IMR-90 (cell line): ENCODE data around the gene SLC26A6. TPM values are rescaled to one million over a fixed set of nuclear protein-coding genes. Genes with fewer than 3 reads are reported as not detected.

Source experiments
- ATAC-seq: fragments of 200-7000 bp; cut with Tn5 transposase; 2 replicates; pipeline ENCODE4 v1.9.1; 2020; ENCODE audit warnings: low read depth, mild to moderate bottlenecking, moderate library complexity
- BruUV-seq: library from RNA; stranded (reverse); fragments of 400-500 nt; replicated peaks from 2 replicates; lab custom pipeline; 2021; lab: Mats Ljungman, UMichigan
- CTCF ChIA-PET: fragments of 300-600 bp; formaldehyde crosslinking; extraction: SDS; loops from one replicate; lab custom pipeline; 2021; ENCODE audit warnings: antibody characterized with exemption; lab: Yijun Ruan, JAX
- POLR2A ChIA-PET: fragments of 300-600 bp; sonication (Branson Sonifier 250); formaldehyde crosslinking; loops from one replicate; lab custom pipeline; 2022; ENCODE audit warnings: antibody characterized with exemption; ENCODE audit not compliant: unreplicated experiment; lab: Charles Lee
- DNase-seq: peaks from one replicate; pipeline ENCODE4 v3.0.0; 2013
- H2AFZ ChIP-seq: replicated peaks from 2 replicates; pipeline ENCODE3; 2013; ENCODE audit warnings: low read length, mild to moderate bottlenecking; ENCODE audit not compliant: poor library complexity
- H2AK5ac ChIP-seq: 2 replicates; pipeline ENCODE4 v1.6.1; 2013; ENCODE audit warnings: low read depth, low read length, inconsistent platforms
- H2AK9ac ChIP-seq: replicated peaks from 2 replicates; pipeline ENCODE3; 2013; ENCODE audit warnings: mild to moderate bottlenecking, low read depth, low read length, moderate library complexity; ENCODE audit not compliant: poor library complexity
- H2BK120ac ChIP-seq: 2 replicates; pipeline ENCODE4 v1.6.1; 2013; ENCODE audit warnings: low read depth, low read length, inconsistent platforms
- H2BK15ac ChIP-seq: 3 replicates; pipeline ENCODE4 v1.6.1; 2013; ENCODE audit warnings: low read depth, low read length, inconsistent platforms
- H2BK20ac ChIP-seq: 2 replicates; pipeline ENCODE4 v1.6.1; 2013; ENCODE audit warnings: low read depth, mild to moderate bottlenecking, inconsistent platforms, low read length, moderate library complexity
- H2BK5ac ChIP-seq: 2 replicates; pipeline ENCODE4 v1.6.1; 2013; ENCODE audit warnings: mild to moderate bottlenecking, low read depth, low read length, inconsistent platforms; ENCODE audit not compliant: poor library complexity, severe bottlenecking
- H3K14ac ChIP-seq: replicated peaks from 2 replicates; pipeline ENCODE4 v1.6.1; 2013; ENCODE audit warnings: low read depth, low read length, inconsistent platforms
- H3K18ac ChIP-seq: 2 replicates; pipeline ENCODE4 v1.6.1; 2013; ENCODE audit warnings: low read depth, low read length, control low read depth
- H3K23ac ChIP-seq: 2 replicates; pipeline ENCODE4 v1.6.1; 2013; ENCODE audit warnings: low read depth, low read length, inconsistent platforms
- H3K27ac ChIP-seq: 2 replicates; pipeline ENCODE4 v1.5.1; 2013; ENCODE audit warnings: mild to moderate bottlenecking, control low read depth, low read length; ENCODE audit not compliant: insufficient read depth
- H3K27me3 ChIP-seq: 2 replicates; pipeline ENCODE4 v1.6.1; 2013; ENCODE audit warnings: low read length; ENCODE audit not compliant: control insufficient read depth, insufficient read depth
- H3K36me3 ChIP-seq: 2 replicates; pipeline ENCODE4 v1.6.1; 2013; ENCODE audit warnings: low read length, mixed read lengths; ENCODE audit not compliant: control insufficient read depth, insufficient read depth
- H3K4ac ChIP-seq: 2 replicates; pipeline ENCODE4 v1.6.1; 2013; ENCODE audit warnings: low read depth, low read length, inconsistent platforms
- H3K4me1 ChIP-seq: 2 replicates; pipeline ENCODE4 v1.6.1; 2013; ENCODE audit warnings: low read length, mixed read lengths; ENCODE audit not compliant: control insufficient read depth, insufficient read depth
- H3K4me2 ChIP-seq: 2 replicates; pipeline ENCODE4 v1.6.1; 2013; ENCODE audit warnings: low read depth, mild to moderate bottlenecking, control low read depth, low read length, moderate library complexity
- H3K4me3 ChIP-seq: 2 replicates; pipeline ENCODE4 v1.5.1; 2013; ENCODE audit warnings: low read depth, mild to moderate bottlenecking, control low read depth, low read length, moderate library complexity; ENCODE audit not compliant: insufficient read depth
- H3K56ac ChIP-seq: 2 replicates; pipeline ENCODE4 v1.6.1; 2013; ENCODE audit warnings: low read length, inconsistent platforms; ENCODE audit not compliant: insufficient read depth; ENCODE audit errors: extremely low read depth
- H3K79me1 ChIP-seq, 2 experiments: 2 replicates each; pipeline ENCODE4 v1.6.1; 2013; ENCODE audit warnings: low read length in 2 of 2, inconsistent platforms in 1 of 2, low read depth in 1 of 2
- H3K9ac ChIP-seq: 2 replicates; pipeline ENCODE4 v1.6.1; 2013; ENCODE audit warnings: low read depth, low read length, control low read depth
- H3K9me1 ChIP-seq: 2 replicates; pipeline ENCODE4 v1.6.1; 2013; ENCODE audit warnings: low read length, inconsistent platforms; ENCODE audit not compliant: insufficient read depth
- H3K9me3 ChIP-seq: 2 replicates; pipeline ENCODE4 v1.6.1; 2013; ENCODE audit warnings: low read length; ENCODE audit not compliant: control insufficient read depth, insufficient read depth
- H4K20me1 ChIP-seq: 2 replicates; pipeline ENCODE4 v1.6.1; 2013; ENCODE audit warnings: low read length, inconsistent platforms; ENCODE audit not compliant: insufficient read depth
- H4K5ac ChIP-seq: 2 replicates; pipeline ENCODE4 v1.6.1; 2013; ENCODE audit warnings: mild to moderate bottlenecking, low read depth, low read length, control low read depth
- H4K8ac ChIP-seq, 2 experiments: 2 replicates each; pipeline ENCODE4 v1.6.1; 2013; ENCODE audit warnings: low read depth in 2 of 2, low read length in 2 of 2, control low read depth in 1 of 2, inconsistent platforms in 1 of 2
- H4K91ac ChIP-seq: 2 replicates; pipeline ENCODE4 v1.6.1; 2013; ENCODE audit warnings: low read depth, low read length, inconsistent platforms; ENCODE audit not compliant: insufficient read depth
- BHLHE40 ChIP-seq: fragments of 150-350 bp; IDR thresholded peaks from 2 replicates; pipeline ENCODE4 v1.6.1; 2016; ENCODE audit warnings: mild to moderate bottlenecking, low read depth, low read length
- CEBPB ChIP-seq: IDR thresholded peaks from 2 replicates; pipeline ENCODE4 v1.6.1; 2012; ENCODE audit warnings: low read depth, low read length, improper control_type of control experiment
- CHD1 ChIP-seq: IDR thresholded peaks from 2 replicates; pipeline ENCODE4 v1.6.1; 2012; ENCODE audit warnings: low read depth, low read length, improper control_type of control experiment
- MAFK ChIP-seq: IDR thresholded peaks from 2 replicates; pipeline ENCODE4 v1.6.1; 2012; ENCODE audit warnings: low read depth, low read length, improper control_type of control experiment
- MAZ ChIP-seq: IDR thresholded peaks from 2 replicates; pipeline ENCODE4 v1.6.1; 2012; ENCODE audit warnings: low read depth, mild to moderate bottlenecking, low read length, improper control_type of control experiment, moderate library complexity, borderline replicate concordance
- MXI1 ChIP-seq: IDR thresholded peaks from 2 replicates; pipeline ENCODE4 v1.6.1; 2012; ENCODE audit warnings: low read depth, mild to moderate bottlenecking, low read length, moderate library complexity, borderline replicate concordance
- NFE2L2 ChIP-seq: fragments of 150-350 bp; IDR thresholded peaks from 2 replicates; pipeline ENCODE4 v1.6.1; 2016; ENCODE audit warnings: low read depth, mild to moderate bottlenecking, low read length
- POLR2A ChIP-seq: IDR thresholded peaks from 2 replicates; pipeline ENCODE4 v1.6.1; 2012; ENCODE audit warnings: mild to moderate bottlenecking, low read depth, low read length
- RCOR1 ChIP-seq: IDR thresholded peaks from 2 replicates; pipeline ENCODE4 v1.6.1; 2012; ENCODE audit warnings: mild to moderate bottlenecking, low read length, improper control_type of control experiment; ENCODE audit not compliant: insufficient replicate concordance
- RFX5 ChIP-seq: IDR thresholded peaks from 2 replicates; pipeline ENCODE4 v1.8.0; 2012; ENCODE audit warnings: low read depth, mild to moderate bottlenecking, low read length, moderate library complexity
- WGBS, 2 experiments: methylation state at CpG; one replicate each; pipeline versions ENCODE4 v1.1.5 to v1.1.7; 2013; ENCODE audit warnings: missing lambda C conversion rate in 2 of 2; ENCODE audit not compliant: insufficient read length in 1 of 2; ENCODE audit errors: extremely low coverage in 2 of 2; 5-methylcytosine and 5-hydroxymethylcytosine counted together
- dilution Hi-C: fragments of 300-500 bp; cut with HindIII; formaldehyde crosslinking; loops from one replicate; pipeline ENCODE4 v1.14.3; 2018; ENCODE audit warnings: low sequenced_read_pairs; ENCODE audit not compliant: unreplicated experiment
- in situ Hi-C: fragments of 300-500 bp; cut with MboI; formaldehyde crosslinking; loops from 3 replicates; pipeline ENCODE4 v1.14.3; 2019; ENCODE audit warnings: low sequenced_read_pairs, inconsistent platforms, mixed read lengths
- intact Hi-C: fragments of 100-400 bp; cut with micrococcal nuclease; formaldehyde crosslinking; loops from 2 replicates; pipeline ENCODE4 v1.10.0; 2022
- polyA plus RNA-seq, 3 experiments: library from polyadenylated mRNA; depleted of rRNA; stranded (reverse); fragments of >200 nt; gene quantifications; 2 replicates each; pipeline ENCODE4 v1.2.3, GENCODE V29; 2012; ENCODE audit warnings: low replicate concordance in 1 of 3
- total RNA-seq: library from RNA; depleted of rRNA; stranded (reverse); fragments of >200 nt; gene quantifications from 2 replicates; pipeline ENCODE4 v1.2.3, GENCODE V29; 2012
- TF ChIP-seq, protein P1 (sequence below): conservative IDR thresholded peaks from 2 replicates; pipeline ENCODE4 v1.5.1; 2012; ENCODE audit warnings: mild to moderate bottlenecking, low read depth, low read length, improper control_type of control experiment
- TF ChIP-seq, protein P2 (sequence below): fragments of 150-350 bp; IDR thresholded peaks from 2 replicates; pipeline ENCODE4 v1.6.1; 2017; ENCODE audit warnings: mild to moderate bottlenecking, antibody characterized with exemption, low read length, low read depth
- TF ChIP-seq, protein P3 (sequence below): fragments of 150-350 bp; IDR thresholded peaks from 2 replicates; pipeline ENCODE4 v1.6.1; 2016; ENCODE audit warnings: low read depth, mild to moderate bottlenecking, low read length, moderate library complexity, borderline replicate concordance

SLC26A6 gene
- total and polyA plus RNA-seq, 2 of the 4 experiments (the other 2 are of a cell fraction) = 11.8 to 34.3 TPM

DNA sequence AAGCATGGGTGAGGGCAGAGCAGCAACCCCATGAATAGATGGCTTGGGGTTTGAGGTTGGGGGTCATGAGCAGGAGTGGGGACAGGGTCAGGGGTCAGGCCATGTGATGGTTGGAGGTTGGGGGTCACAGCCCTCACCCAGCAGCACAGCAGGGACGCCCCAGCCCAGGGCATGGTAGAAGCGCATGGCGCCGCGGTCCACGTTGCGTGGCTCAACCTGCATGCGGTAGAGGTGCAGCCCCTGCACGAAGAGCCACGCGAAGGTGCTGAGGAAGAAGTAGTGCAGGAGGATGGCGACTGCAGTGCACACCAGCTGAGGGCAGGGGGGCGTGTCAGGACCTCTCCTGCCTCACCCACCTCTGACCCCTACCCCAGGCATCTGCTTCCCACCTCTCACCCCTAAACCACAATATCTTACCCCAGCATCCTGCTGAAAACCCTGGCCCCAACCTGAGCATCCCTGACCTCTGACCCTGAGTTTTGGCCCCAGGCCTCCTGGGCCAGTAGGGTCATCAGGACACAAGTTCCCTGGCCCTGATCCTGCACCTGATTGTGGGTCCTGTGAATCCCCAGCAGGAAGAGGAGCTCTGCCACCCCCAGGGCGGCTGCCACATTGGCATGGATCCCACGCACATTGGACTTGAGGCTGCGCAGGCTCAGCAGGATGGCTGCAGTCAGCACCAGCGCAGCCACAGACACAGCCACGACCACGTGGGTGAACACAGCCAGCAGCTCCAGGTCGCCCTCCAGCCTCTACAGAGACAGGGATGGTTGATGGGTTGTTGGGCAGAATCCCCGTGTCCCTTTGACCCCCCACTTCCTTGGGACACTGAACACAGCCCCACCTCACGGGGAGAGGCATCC lies 9.9 kb upstream of the SLC26A6 start (continued):
- TF ChIP-seq CHD1 = no peak

DNA sequence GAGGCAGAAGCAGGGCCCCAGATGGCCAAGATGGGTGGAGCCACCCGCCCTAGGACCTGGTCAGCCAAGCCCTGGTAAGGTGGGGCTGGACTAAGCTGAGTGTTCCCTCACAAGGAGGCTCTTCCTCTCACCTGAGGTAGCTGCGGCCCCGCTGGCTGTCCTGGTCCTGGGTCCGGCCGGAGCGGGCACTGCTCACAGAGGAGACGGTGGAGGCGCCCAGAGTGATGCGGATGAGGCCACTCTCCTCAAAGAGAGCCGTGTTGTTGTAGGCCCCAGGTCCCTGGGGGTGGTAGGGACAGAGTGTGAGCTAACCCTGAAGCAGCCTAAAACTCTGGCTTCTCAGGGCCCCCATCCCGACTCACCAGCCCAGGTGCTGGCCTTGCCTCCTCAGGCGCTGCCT lies 7.3 kb upstream of the SLC26A6 start:
- peaks cover 4% of the 10 kb centered on the region; the same call in 1 of the 2 replicates for H3K36me3 ChIP-seq
- H3K9me3 ChIP-seq = no peaks in the 10 kb centered on the region
- H2BK5ac ChIP-seq = no peak overlapping the region
- no peak overlapping the region for H4K91ac ChIP-seq
- ATAC-seq (no peak), DNase-seq (no peak)
- H3K9ac ChIP-seq = no peak overlapping the region
- no peak overlapping the region for H3K4me3 ChIP-seq
- no peaks in the 10 kb centered on the region for H3K27me3 ChIP-seq
- POLR2A ChIA-PET = no interaction called here
- no peaks in the 10 kb centered on the region; the same call in 1 of the 2 replicates for H4K20me1 ChIP-seq
- intact Hi-C loops (no loop called here), in situ Hi-C loops (no loop called here), dilution Hi-C loops (no loop called here)
- H2AFZ ChIP-seq = no peak overlapping the region
- H3K27ac ChIP-seq = no peak overlapping the region
- H3K23ac ChIP-seq = no peak overlapping the region
- no peak overlapping the region for H2BK120ac ChIP-seq
- no peak overlapping the region for H3K18ac ChIP-seq
- BruUV-seq = no TSS peak
- H4K8ac ChIP-seq = no peak overlapping the region
- CTCF ChIA-PET = no interaction called here
- no peak overlapping the region for H4K5ac ChIP-seq
- H3K9me1 ChIP-seq = no peaks in the 10 kb centered on the region
- H3K79me1 ChIP-seq = no peaks in the 10 kb centered on the region; a peak in 1 of 4 replicates
- no peak overlapping the region for H2BK20ac ChIP-seq
- H3K56ac ChIP-seq = no peak overlapping the region
- TF ChIP-seq, protein P1, sequence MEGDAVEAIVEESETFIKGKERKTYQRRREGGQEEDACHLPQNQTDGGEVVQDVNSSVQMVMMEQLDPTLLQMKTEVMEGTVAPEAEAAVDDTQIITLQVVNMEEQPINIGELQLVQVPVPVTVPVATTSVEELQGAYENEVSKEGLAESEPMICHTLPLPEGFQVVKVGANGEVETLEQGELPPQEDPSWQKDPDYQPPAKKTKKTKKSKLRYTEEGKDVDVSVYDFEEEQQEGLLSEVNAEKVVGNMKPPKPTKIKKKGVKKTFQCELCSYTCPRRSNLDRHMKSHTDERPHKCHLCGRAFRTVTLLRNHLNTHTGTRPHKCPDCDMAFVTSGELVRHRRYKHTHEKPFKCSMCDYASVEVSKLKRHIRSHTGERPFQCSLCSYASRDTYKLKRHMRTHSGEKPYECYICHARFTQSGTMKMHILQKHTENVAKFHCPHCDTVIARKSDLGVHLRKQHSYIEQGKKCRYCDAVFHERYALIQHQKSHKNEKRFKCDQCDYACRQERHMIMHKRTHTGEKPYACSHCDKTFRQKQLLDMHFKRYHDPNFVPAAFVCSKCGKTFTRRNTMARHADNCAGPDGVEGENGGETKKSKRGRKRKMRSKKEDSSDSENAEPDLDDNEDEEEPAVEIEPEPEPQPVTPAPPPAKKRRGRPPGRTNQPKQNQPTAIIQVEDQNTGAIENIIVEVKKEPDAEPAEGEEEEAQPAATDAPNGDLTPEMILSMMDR = no peak
- TF ChIP-seq, protein P2, sequence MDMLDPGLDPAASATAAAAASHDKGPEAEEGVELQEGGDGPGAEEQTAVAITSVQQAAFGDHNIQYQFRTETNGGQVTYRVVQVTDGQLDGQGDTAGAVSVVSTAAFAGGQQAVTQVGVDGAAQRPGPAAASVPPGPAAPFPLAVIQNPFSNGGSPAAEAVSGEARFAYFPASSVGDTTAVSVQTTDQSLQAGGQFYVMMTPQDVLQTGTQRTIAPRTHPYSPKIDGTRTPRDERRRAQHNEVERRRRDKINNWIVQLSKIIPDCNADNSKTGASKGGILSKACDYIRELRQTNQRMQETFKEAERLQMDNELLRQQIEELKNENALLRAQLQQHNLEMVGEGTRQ = no peak
- TF ChIP-seq BHLHE40 = no peak
- TF ChIP-seq RCOR1 = no peak
- TF ChIP-seq MXI1 = no peak
- TF ChIP-seq POLR2A = no peak
- TF ChIP-seq RFX5 = no peak
- no peak for TF ChIP-seq CEBPB
- TF ChIP-seq MAZ = no peak
- TF ChIP-seq, protein P3, sequence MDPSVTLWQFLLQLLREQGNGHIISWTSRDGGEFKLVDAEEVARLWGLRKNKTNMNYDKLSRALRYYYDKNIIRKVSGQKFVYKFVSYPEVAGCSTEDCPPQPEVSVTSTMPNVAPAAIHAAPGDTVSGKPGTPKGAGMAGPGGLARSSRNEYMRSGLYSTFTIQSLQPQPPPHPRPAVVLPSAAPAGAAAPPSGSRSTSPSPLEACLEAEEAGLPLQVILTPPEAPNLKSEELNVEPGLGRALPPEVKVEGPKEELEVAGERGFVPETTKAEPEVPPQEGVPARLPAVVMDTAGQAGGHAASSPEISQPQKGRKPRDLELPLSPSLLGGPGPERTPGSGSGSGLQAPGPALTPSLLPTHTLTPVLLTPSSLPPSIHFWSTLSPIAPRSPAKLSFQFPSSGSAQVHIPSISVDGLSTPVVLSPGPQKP = no peak
- no peak for TF ChIP-seq NFE2L2
- TF ChIP-seq MAFK = no peak
- no peak overlapping the region for H2AK9ac ChIP-seq
- 88% methylated on average over 8 of the region's 12 CpGs; no CpG with 5 or more reads in 1 of the 2 experiments for WGBS, 2 experiments
- H3K14ac ChIP-seq = no peak overlapping the region
- no peak overlapping the region for H3K4ac ChIP-seq
- no peaks in the 10 kb centered on the region for H3K4me1 ChIP-seq
- no peak overlapping the region for H2BK15ac ChIP-seq
- no peak overlapping the region for H3K4me2 ChIP-seq
- H2AK5ac ChIP-seq = no peak overlapping the region
